Thoracic aorta (tissue), 2 donors: Measurements from ENCODE around the gene RNF217. TPM values are rescaled to one million over a fixed set of nuclear protein-coding genes. Genes with fewer than 3 reads are reported as not detected.
"Not testable (repeated sequence)": the region's sequence is repeated elsewhere in the genome, so short reads cannot be mapped to it uniquely, and the experiment has no call there.

Experiments
- ATAC-seq: fragments of 150-250 bp; one replicate; pipeline ENCODE4 v1.8.0; 2017; ENCODE audit warnings: low read depth; ENCODE audit not compliant: insufficient number of reproducible peaks, low FRiP score
- DNase-seq: peaks from one replicate; pipeline ENCODE4 v3.0.0-alpha.2; 2020; ENCODE audit warnings: low spot score
- H3K27ac ChIP-seq, 2 donors: fragments of 200-600 bp; sonication (generic); 1 replicate in 1 of 2; 2 replicates in 1 of 2; pipeline ENCODE4 v1.5.1; 2016; ENCODE audit warnings: mild to moderate bottlenecking in 2 of 2, moderate library complexity in 2 of 2
- H3K27me3 ChIP-seq: fragments of 200-600 bp; sonication (generic); replicated peaks from 2 replicates; pipeline ENCODE4 v1.6.0; 2016; ENCODE audit warnings: mild to moderate bottlenecking; ENCODE audit not compliant: insufficient read depth
- H3K36me3 ChIP-seq: fragments of 200-600 bp; sonication (generic); one replicate; pipeline ENCODE4 v1.5.1; 2016
- H3K4me1 ChIP-seq, 2 donors: fragments of 200-600 bp; sonication (generic); 1 replicate in 1 of 2; 2 replicates in 1 of 2; pipeline versions ENCODE4 v1.5.1 to v1.6.0; 2016; ENCODE audit warnings: low read depth in 2 of 2, mild to moderate bottlenecking in 1 of 2; ENCODE audit not compliant: control insufficient read depth in 1 of 2
- H3K4me3 ChIP-seq: fragments of 200-600 bp; sonication (generic); 2 replicates; pipeline ENCODE4 v1.5.1; 2016; ENCODE audit warnings: mild to moderate bottlenecking
- H3K9me3 ChIP-seq: fragments of 200-600 bp; sonication (generic); 2 replicates; pipeline ENCODE4 v1.5.1; 2016
- total RNA-seq, 2 donors: library from RNA; depleted of rRNA; stranded (reverse); fragments of >200 nt; gene quantifications; one replicate each; pipeline versions ENCODE4 v1.1.0 to v1.2.3, GENCODE V29; 2016
- TF ChIP-seq, protein P1 (sequence below): fragments of 200-600 bp; sonication (generic); IDR thresholded peaks from one replicate; pipeline ENCODE4 v1.5.1; 2019; ENCODE audit warnings: antibody characterized with exemption

RNF217 gene
- 10 to 100 TPM; 36.3 to 44.2 TPM for total RNA-seq

DNA sequence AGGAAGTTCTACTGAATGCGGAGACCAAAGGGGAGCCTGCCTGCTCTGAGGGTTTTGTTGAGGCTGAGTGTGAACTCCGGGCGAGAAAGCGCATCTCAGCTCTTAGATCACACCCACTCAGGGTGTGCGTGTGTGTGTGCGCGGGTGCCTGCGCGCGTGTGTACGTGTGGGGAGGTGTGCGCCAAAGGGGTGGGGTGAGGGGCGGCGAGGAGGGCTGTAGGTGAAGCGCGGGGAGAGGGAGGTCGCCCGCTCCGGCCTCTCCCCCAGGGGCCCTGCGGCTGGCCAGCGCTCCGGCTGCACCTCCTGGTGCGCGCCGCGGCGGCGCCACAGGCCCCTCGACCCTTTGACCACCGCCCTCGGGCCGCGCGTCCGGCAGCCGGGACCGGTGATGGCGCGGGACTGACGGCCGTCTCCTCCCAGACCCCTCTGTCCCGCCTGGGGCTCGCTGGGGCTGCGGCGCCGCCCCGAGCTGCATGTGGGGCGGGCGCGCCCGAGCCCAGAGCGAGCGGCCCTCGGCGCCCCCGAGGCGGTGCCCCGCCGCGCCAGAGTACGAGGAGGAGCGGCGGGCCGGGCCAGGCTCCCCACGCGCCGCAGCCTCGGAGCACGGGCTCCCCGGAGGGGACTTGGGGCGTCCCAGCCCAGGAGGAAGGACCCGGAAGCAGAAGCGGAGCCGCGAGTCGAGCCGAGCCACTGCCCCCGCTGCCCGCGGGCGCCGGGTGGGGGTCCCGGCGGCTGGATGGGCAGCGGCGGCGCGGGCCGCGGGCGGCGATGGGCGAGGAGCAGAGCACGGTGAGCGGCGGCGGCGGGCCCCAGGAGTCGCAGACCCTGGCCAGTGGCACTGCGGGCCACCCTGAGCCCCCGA is at the start of gene RNF217:
Gene RNF217, plus strand, starts transcription at position 661 of the 862 bp plus-strand sequence. Its CDS starts 108 bp downstream, at position 769.
- ATAC-seq, result peak; percentile 66
- Histone ChIP-seq H3K36me3 (no peaks in the 10 kb centered on the region), H3K4me1 (peaks cover 33 to 35% of the 10 kb centered on the region in 2 donors), H3K27ac (peak within 1 kb of the TSS; percentile 95 to 96), H3K27me3 (no peaks in the 10 kb centered on the region), H3K9me3 (no peaks in the 10 kb centered on the region), H3K4me3 (peak within 1 kb of the TSS; percentile 81)
- TF ChIP-seq, protein P1, sequence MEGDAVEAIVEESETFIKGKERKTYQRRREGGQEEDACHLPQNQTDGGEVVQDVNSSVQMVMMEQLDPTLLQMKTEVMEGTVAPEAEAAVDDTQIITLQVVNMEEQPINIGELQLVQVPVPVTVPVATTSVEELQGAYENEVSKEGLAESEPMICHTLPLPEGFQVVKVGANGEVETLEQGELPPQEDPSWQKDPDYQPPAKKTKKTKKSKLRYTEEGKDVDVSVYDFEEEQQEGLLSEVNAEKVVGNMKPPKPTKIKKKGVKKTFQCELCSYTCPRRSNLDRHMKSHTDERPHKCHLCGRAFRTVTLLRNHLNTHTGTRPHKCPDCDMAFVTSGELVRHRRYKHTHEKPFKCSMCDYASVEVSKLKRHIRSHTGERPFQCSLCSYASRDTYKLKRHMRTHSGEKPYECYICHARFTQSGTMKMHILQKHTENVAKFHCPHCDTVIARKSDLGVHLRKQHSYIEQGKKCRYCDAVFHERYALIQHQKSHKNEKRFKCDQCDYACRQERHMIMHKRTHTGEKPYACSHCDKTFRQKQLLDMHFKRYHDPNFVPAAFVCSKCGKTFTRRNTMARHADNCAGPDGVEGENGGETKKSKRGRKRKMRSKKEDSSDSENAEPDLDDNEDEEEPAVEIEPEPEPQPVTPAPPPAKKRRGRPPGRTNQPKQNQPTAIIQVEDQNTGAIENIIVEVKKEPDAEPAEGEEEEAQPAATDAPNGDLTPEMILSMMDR, result peak; percentile 22
- DNase-seq, result peak; percentile 35

- Histone ChIP-seq H3K27me3 (no peaks in the 10 kb centered on the region), H3K27ac (no peak overlapping the region), H3K4me3 (no peak overlapping the region), H3K9me3 (no peaks in the 10 kb centered on the region), H3K4me1 (no peaks in the 10 kb centered on the region), H3K36me3 (no peaks in the 10 kb centered on the region)
- no peak for DNase-seq
- TF ChIP-seq, protein P1, result no peak
- ATAC-seq, result no peak
Measured at GRCh38 chr6:124913056-124913455, 49.2 kb upstream of the RNF217 start.

DNA sequence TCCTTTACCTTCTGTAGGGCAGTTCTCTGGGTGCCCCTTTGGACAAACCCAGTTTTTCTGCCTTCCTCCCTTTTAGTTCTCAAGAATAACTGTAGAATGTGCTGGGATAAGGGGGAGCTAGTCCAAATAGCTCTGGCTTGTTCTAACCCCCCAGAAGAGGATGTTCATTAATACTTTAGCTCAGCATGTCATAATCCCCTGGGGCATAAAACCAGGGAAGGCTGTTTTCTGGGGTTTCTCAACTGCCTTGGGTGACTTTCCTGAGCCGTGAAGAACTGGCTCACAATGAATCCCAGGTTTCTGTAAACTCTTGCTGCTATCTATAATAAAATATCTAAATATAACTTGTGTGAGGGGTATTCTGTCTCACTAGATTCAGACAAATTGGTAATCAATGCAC is 44.5 kb upstream of the RNF217 start:
- TF ChIP-seq, protein P1, result no peak
- Histone ChIP-seq H3K36me3 (no peaks in the 10 kb centered on the region), H3K27ac (no peak overlapping the region), H3K4me1 (no peaks in the 10 kb centered on the region), H3K27me3 (no peaks in the 10 kb centered on the region), H3K4me3 (no peak overlapping the region), H3K9me3 (no peaks in the 10 kb centered on the region)
- ATAC-seq, result no peak
- DNase-seq, result no peak

- H3K27ac ChIP-seq, H3K36me3 ChIP-seq, H3K4me1 ChIP-seq, H3K27me3 ChIP-seq, ATAC-seq, DNase-seq, H3K4me3 ChIP-seq, H3K9me3 ChIP-seq: not testable (repeated sequence)
Measured at GRCh38 chr6:124919703-124920102, 42.5 kb upstream of the RNF217 start.

DNA sequence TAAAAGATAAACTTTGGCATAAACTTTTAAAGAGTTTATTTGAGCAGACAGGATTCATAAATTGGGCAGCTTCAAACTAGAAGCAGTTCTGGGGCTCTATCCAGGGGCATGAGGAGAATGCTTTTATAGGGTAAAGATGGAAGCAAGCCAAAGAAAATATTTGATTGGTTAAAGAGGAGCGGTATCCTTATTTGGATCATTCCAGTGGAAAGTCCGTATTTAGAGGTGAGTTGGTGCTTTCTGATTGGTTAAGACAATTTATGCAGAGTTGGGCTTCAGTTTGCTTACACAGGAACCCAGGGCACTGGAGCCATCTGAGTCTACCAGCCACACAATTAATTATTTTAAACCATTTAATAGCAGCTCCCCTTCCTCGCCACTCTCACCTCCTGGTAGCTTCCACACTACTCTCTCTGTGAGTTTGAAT is 37.9 kb upstream of the RNF217 start:
- Histone ChIP-seq H3K27me3 (no peaks in the 10 kb centered on the region), H3K36me3 (no peaks in the 10 kb centered on the region), H3K9me3 (no peaks in the 10 kb centered on the region), H3K4me3 (no peak overlapping the region), H3K27ac (no peak overlapping the region), H3K4me1 (no peaks in the 10 kb centered on the region)
- no peak for ATAC-seq
- TF ChIP-seq, protein P1, result no peak
- no peak for DNase-seq
